HepG2 (cell line): Measurements from ENCODE around the gene RUSC1. TPM values are rescaled to one million over a fixed set of nuclear protein-coding genes. Genes with fewer than 3 reads are reported as not detected.

ENCODE experiments used
- AGO1 ChIP-seq: fragments of 200-400 bp; formaldehyde crosslinking; IDR thresholded peaks from 2 replicates; pipeline ENCODE4 v1.6.1; 2017; ENCODE audit warnings: mild to moderate bottlenecking, low read depth, low read length, moderate library complexity; ENCODE audit not compliant: poor library complexity, severe bottlenecking
- BRCA1 ChIP-seq: sonication (generic); formaldehyde crosslinking; IDR thresholded peaks from 2 replicates; pipeline ENCODE4 v1.4.0; 2020; ENCODE audit warnings: missing genetic modification reagents
- GTF2F1 ChIP-seq: fragments of 150-350 bp; IDR thresholded peaks from 2 replicates; pipeline ENCODE4 v1.6.1; 2014; ENCODE audit warnings: low read length
- JUN ChIP-seq: sonication (generic); formaldehyde crosslinking; IDR thresholded peaks from 2 replicates; pipeline ENCODE4 v1.4.0; 2020; ENCODE audit warnings: mild to moderate bottlenecking, missing genetic modification reagents
- KLF16 ChIP-seq, 2 experiments: sonication (generic) in 1 of 2; formaldehyde crosslinking in 1 of 2; IDR thresholded peaks; 2 replicates each; pipeline versions ENCODE4 v1.6.1 to v1.8.0; 2016 to 2023; ENCODE audit warnings: missing genetic modification reagents in 2 of 2, missing compliant biosample characterization in 1 of 2
- KLF6 ChIP-seq: IDR thresholded peaks from 2 replicates; pipeline ENCODE4 v1.8.0; 2016; ENCODE audit warnings: missing biosample characterization, missing genetic modification reagents
- MAFK ChIP-seq, 2 experiments: IDR thresholded peaks in 1 of 2; conservative IDR thresholded peaks in 1 of 2; 2 replicates each; pipeline ENCODE4 v1.6.1; 2011; ENCODE audit warnings: improper control_type of control experiment in 2 of 2, low read length in 2 of 2
- PHF21A ChIP-seq: sonication (generic); formaldehyde crosslinking; IDR thresholded peaks from 2 replicates; pipeline ENCODE4 v1.5.0; 2020; ENCODE audit warnings: mild to moderate bottlenecking, missing genetic modification reagents
- RNF2 ChIP-seq: fragments of 450-650 bp; conservative IDR thresholded peaks from 2 replicates; pipeline ENCODE4 v1.6.1; 2016; ENCODE audit warnings: low read depth
- SMAD1 ChIP-seq: sonication (generic); formaldehyde crosslinking; IDR thresholded peaks from 2 replicates; pipeline ENCODE4 v1.4.0; 2020; ENCODE audit warnings: missing genetic modification reagents, low read depth, mild to moderate bottlenecking, borderline replicate concordance
- SUZ12 ChIP-seq: fragments of 150-350 bp; IDR thresholded peaks from 2 replicates; pipeline ENCODE4 v1.6.1; 2014; ENCODE audit warnings: low read depth, low read length
- TCF12 ChIP-seq, 2 experiments: fragments of 450-650 bp in 1 of 2; sonication (generic) in 1 of 2; formaldehyde crosslinking in 1 of 2; IDR thresholded peaks; 2 replicates each; pipeline versions ENCODE4 v1.6.1 to v1.8.0; 2017 to 2022; ENCODE audit warnings: antibody characterized with exemption in 1 of 2, mild to moderate bottlenecking in 1 of 2, missing genetic modification reagents in 1 of 2, moderate library complexity in 1 of 2
- ZFX ChIP-seq: sonication (generic); formaldehyde crosslinking; IDR thresholded peaks from 2 replicates; pipeline ENCODE4 v1.4.0; 2020; ENCODE audit warnings: mild to moderate bottlenecking, low read depth, missing genetic modification reagents, moderate library complexity
- ZNF331 ChIP-seq: sonication (generic); formaldehyde crosslinking; IDR thresholded peaks from 2 replicates; pipeline ENCODE4 v1.4.0; 2020; ENCODE audit warnings: missing genetic modification reagents
- ZNF484 ChIP-seq: sonication (generic); formaldehyde crosslinking; IDR thresholded peaks from 2 replicates; pipeline ENCODE4 v1.5.1; 2020; ENCODE audit warnings: mild to moderate bottlenecking, low read depth, missing genetic modification reagents, borderline replicate concordance
- ZNF614 ChIP-seq: IDR thresholded peaks from 2 replicates; pipeline ENCODE4 v1.6.1; 2018; ENCODE audit warnings: missing biosample characterization, missing genetic modification reagents, inconsistent platforms, borderline replicate concordance
- ZNF619 ChIP-seq: sonication (generic); formaldehyde crosslinking; IDR thresholded peaks from 2 replicates; pipeline ENCODE4 v1.4.0; 2020; ENCODE audit warnings: mild to moderate bottlenecking, missing genetic modification reagents
- ZNF644 ChIP-seq: IDR thresholded peaks from 2 replicates; pipeline ENCODE4 v1.6.1; 2016; ENCODE audit warnings: low read depth
- ZNF737 ChIP-seq: sonication (generic); formaldehyde crosslinking; IDR thresholded peaks from 2 replicates; pipeline ENCODE4 v1.5.0; 2020; ENCODE audit warnings: missing genetic modification reagents, mild to moderate bottlenecking, borderline replicate concordance
- ZNF780A ChIP-seq: sonication (generic); formaldehyde crosslinking; IDR thresholded peaks from 2 replicates; pipeline ENCODE4 v1.8.0; 2022; ENCODE audit warnings: mild to moderate bottlenecking, missing genetic modification reagents, moderate library complexity
- polyA plus RNA-seq, 8 experiments: library from polyadenylated mRNA; depleted of rRNA in 3 of 8; stranded (reverse) in 7 of 8; unstranded in 1 of 8; fragments of >200 nt; fragmentation: Illumina TruSeq in 4 of 8; extraction: Trizol in 4 of 8; gene quantifications; 2 replicates each; pipeline versions ENCODE4 v1.2.1 to v1.2.3, GENCODE V29; 2011 to 2016; ENCODE audit warnings: low read depth in 4 of 8, missing spikeins in 1 of 8, mixed read lengths in 1 of 8; ENCODE audit not compliant: insufficient read depth in 1 of 8
- total RNA-seq, 5 experiments: library from RNA; depleted of rRNA; stranded (reverse); fragments of >200 nt; fragmentation: Illumina TruSeq; extraction: Trizol; gene quantifications; 2 replicates each; pipeline ENCODE4 v1.2.3, GENCODE V29; 2016; ENCODE audit warnings: low read depth in 1 of 5
- TF ChIP-seq, protein P1 (sequence below): sonication (generic); formaldehyde crosslinking; IDR thresholded peaks from 2 replicates; pipeline ENCODE4 v1.8.0; 2022; ENCODE audit warnings: mild to moderate bottlenecking, missing genetic modification reagents; ENCODE audit not compliant: insufficient replicate concordance
- TF ChIP-seq, protein P2 (sequence below): sonication (generic); formaldehyde crosslinking; conservative IDR thresholded peaks from 2 replicates; pipeline ENCODE4 v1.5.0; 2020; ENCODE audit warnings: missing genetic modification reagents
- TF ChIP-seq, protein P3 (sequence below): sonication (generic); formaldehyde crosslinking; IDR thresholded peaks from 2 replicates; pipeline ENCODE4 v1.4.0; 2020; ENCODE audit warnings: mild to moderate bottlenecking, missing genetic modification reagents
- TF ChIP-seq, protein P4 (sequence below): sonication (generic); formaldehyde crosslinking; IDR thresholded peaks from 2 replicates; pipeline ENCODE4 v1.5.0; 2020; ENCODE audit warnings: mild to moderate bottlenecking, missing genetic modification reagents

RUSC1 gene
- total and polyA plus RNA-seq, 2 of the 13 experiments (the other 11 are each of a cell fraction or from before 2014, with no cell fraction given) = 18.7 to 20.4 TPM

DNA sequence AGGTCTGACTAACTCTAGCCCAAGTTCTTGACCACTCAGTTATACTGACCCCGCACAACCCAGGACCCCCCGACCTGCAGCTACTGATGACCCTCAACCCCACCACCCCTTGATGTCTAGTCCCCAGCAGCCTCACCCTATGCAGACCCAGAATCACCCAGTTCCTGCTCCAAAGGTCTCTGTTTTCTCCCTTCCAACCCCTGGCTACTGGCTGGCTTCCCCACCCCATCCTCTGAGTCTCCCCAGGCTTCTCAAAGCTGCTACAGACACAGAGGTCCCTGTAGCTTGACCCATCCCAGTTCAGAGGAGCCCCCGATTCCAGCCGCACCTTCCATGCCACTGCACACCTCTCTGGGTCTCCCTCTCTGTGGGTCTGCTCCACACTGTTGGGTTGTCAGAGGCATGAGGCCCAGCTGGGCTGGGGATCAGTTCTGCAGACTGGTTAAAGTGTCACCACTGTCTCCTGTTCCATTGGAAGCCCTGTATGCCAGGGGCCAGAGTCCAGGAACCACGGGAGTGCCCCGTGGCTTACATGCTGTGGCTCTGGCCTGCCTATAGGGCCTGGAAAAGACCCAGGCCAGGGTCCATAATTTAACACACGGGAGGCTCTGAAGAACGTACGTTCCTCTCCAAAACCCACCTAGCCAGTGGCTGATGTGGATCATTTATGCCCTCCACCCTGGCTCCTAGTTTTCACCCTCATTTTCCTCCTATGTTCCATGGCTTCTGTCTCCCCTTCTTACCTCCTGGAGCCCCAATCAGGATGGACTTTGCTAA lies 20.0 kb upstream of the RUSC1 start (continued):
- TF ChIP-seq, protein P1, sequence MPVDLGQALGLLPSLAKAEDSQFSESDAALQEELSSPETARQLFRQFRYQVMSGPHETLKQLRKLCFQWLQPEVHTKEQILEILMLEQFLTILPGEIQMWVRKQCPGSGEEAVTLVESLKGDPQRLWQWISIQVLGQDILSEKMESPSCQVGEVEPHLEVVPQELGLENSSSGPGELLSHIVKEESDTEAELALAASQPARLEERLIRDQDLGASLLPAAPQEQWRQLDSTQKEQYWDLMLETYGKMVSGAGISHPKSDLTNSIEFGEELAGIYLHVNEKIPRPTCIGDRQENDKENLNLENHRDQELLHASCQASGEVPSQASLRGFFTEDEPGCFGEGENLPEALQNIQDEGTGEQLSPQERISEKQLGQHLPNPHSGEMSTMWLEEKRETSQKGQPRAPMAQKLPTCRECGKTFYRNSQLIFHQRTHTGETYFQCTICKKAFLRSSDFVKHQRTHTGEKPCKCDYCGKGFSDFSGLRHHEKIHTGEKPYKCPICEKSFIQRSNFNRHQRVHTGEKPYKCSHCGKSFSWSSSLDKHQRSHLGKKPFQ (CRISPR knock-in tag) = peak; percentile 83
- no peak for TF ChIP-seq AGO1
- peak in 1 of 2 experiments; percentile 63; a peak in 2 of 4 replicates for TF ChIP-seq KLF16 (CRISPR knock-in tag; IDR thresholded peaks at IDR 0.05)
- TF ChIP-seq, protein P2, sequence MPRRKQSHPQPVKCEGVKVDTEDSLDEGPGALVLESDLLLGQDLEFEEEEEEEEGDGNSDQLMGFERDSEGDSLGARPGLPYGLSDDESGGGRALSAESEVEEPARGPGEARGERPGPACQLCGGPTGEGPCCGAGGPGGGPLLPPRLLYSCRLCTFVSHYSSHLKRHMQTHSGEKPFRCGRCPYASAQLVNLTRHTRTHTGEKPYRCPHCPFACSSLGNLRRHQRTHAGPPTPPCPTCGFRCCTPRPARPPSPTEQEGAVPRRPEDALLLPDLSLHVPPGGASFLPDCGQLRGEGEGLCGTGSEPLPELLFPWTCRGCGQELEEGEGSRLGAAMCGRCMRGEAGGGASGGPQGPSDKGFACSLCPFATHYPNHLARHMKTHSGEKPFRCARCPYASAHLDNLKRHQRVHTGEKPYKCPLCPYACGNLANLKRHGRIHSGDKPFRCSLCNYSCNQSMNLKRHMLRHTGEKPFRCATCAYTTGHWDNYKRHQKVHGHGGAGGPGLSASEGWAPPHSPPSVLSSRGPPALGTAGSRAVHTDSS (CRISPR knock-in tag) = no peak
- no peak for TF ChIP-seq MAFK (conservative IDR thresholded peaks at IDR 0.05 in 1 of 2, IDR thresholded peaks at IDR 0.05 in 1 of 2; ENCODE audit: low read length in 2 of 2)
- no peak for TF ChIP-seq ZNF737 (CRISPR knock-in tag)
- no peak for TF ChIP-seq GTF2F1
- TF ChIP-seq ZNF619 = no peak; the same call in 1 of the 2 replicates
- peak; percentile 99 for TF ChIP-seq ZNF331 (CRISPR knock-in tag)
- TF ChIP-seq SUZ12 = no peak
- TF ChIP-seq BRCA1 (CRISPR knock-in tag) = peak; percentile 73; the same call in 1 of the 2 replicates
- TF ChIP-seq KLF6 (CRISPR knock-in tag) = 0 out of 2 replicates have a peak, but pooled peaks have one; percentile 29
- TF ChIP-seq ZNF614 (CRISPR knock-in tag) = peak; percentile 93; the same call in 1 of the 2 replicates
- peak; percentile 99 for TF ChIP-seq ZFX (CRISPR knock-in tag)
- TF ChIP-seq ZNF644 (CRISPR knock-in tag) = peak; percentile 97
- TF ChIP-seq ZNF780A (CRISPR knock-in tag) = no peak
- TF ChIP-seq RNF2 = peak; percentile 86
- TF ChIP-seq SMAD1 = no peak
- TF ChIP-seq, protein P3, sequence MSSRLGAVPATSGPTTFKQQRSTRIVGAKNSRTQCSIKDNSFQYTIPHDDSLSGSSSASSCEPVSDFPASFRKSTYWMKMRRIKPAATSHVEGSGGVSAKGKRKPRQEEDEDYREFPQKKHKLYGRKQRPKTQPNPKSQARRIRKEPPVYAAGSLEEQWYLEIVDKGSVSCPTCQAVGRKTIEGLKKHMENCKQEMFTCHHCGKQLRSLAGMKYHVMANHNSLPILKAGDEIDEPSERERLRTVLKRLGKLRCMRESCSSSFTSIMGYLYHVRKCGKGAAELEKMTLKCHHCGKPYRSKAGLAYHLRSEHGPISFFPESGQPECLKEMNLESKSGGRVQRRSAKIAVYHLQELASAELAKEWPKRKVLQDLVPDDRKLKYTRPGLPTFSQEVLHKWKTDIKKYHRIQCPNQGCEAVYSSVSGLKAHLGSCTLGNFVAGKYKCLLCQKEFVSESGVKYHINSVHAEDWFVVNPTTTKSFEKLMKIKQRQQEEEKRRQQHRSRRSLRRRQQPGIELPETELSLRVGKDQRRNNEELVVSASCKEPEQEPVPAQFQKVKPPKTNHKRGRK (CRISPR knock-in tag) = no peak
- TF ChIP-seq TCF12 (IDR thresholded peaks at IDR 0.05) = no peak
- TF ChIP-seq TCF12 (CRISPR knock-in tag; IDR thresholded peaks at IDR 0.05) = no peak
- no peak for TF ChIP-seq ZNF484
- peak; percentile 59; the same call in 1 of the 2 replicates for TF ChIP-seq JUN
- TF ChIP-seq, protein P4, sequence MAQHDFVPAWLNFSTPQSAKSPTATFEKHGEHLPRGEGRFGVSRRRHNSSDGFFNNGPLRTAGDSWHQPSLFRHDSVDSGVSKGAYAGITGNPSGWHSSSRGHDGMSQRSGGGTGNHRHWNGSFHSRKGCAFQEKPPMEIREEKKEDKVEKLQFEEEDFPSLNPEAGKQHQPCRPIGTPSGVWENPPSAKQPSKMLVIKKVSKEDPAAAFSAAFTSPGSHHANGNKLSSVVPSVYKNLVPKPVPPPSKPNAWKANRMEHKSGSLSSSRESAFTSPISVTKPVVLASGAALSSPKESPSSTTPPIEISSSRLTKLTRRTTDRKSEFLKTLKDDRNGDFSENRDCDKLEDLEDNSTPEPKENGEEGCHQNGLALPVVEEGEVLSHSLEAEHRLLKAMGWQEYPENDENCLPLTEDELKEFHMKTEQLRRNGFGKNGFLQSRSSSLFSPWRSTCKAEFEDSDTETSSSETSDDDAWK (CRISPR knock-in tag) = no peak
- TF ChIP-seq PHF21A (CRISPR knock-in tag) = peak; percentile 95
